ENCODE data around the gene MSANTD4.
A peak's percentile ranks its signal among the peaks of the same experiment; 100 is the strongest.
"Not testable (repeated sequence)": the region's sequence is repeated elsewhere in the genome, so short reads cannot be mapped to it uniquely, and the experiment has no call there.

MSANTD4 gene

DNA sequence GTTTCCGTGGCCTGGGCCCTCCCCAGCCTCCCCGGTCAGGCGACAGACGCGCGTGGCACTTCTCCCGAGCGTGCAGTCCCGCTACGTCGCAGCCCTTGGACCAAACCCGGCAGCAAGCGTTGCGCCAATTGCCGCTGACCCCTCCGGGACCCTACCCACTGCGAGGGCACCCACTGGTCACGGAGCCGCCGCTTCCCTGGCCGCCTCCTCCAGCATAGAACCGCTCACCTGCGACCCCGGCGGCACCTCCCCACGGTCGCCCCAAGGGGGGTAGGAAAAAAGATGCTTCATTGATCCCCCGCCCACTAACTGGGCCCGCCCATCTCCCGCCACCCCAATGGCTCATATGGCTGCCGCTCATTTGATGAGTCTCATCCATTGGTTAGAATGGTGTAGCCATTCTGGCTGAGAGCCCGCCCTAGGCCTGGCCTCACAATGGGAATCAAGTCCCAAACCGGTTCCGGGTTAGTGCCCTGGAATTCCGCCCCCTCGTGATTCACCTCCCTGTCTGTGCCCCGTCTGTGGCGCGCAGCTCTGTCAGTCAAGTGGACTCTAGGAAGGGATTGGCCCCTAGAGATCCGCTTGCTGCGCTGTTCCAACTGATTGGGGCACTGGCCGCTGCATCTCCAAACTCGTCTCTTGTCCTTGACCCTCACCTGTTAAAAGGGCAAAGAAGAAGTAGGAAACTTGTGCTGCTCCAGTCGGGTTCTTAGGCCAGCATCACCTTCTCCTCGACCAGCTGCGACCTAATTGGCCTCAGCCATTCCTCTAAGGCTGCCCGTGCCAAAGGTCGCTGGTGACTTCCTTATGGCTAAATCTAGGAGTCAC is at the start of gene MSANTD4:
TSS of gene MSANTD4 (minus strand) at position 274 of the 828 bp plus-strand sequence. CDS start 11,323 bp downstream, outside the sequence.
- ATAC-seq, result peak; percentile 97 to 98

DNA sequence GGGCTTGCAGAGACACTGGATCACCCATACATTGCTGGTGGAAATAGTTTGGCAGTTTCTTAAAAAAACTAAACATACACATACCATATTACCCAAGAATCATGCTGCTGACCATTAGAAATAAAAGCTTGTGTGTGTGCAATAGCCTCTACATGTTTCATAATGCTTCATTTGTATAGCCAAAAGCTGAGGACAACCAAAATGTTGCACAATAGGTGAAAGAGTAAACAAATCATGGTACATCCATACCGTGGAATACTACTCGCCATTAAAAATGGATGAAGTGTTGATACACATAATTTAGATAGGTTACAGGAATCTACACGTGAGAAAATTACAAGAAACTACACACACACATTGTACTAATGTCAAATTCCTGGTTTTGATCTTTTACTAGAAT is 48.6 kb upstream of the MSANTD4 start:
- ATAC-seq, result no peak

- ATAC-seq, result peak; percentile 51 to 64
Observed at GRCh38 chr11:106063009-106063408, 41.0 kb upstream of the MSANTD4 start.

- ATAC-seq, result no peak
Observed at GRCh38 chr11:106061954-106062949, 40.2 kb upstream of the MSANTD4 start.

DNA sequence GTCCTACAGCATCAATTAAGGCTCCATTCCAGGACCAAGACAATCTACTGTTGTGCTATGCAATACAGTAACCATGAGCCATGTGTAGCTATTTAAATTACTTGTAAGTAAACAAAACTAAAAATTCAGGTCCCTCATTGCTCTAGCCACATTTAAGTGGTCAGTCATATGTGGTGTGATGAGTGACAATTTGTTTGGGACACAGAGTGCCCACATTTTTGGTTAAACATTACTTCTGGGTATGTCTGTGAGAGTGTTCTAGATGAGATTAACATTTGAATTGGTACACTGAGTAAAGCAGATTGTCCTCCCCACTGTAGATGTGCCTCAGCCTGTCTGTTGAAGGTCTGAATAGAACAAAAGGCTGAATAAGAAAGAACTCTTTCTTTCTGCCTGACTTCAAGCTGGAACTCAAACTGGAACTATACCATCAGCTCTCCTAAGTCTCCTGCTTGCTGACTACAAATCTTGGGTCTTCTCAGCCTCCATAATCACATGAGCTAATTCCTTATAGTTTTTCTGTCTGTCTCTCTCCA is 39.3 kb upstream of the MSANTD4 start:
- ATAC-seq, result no peak

DNA sequence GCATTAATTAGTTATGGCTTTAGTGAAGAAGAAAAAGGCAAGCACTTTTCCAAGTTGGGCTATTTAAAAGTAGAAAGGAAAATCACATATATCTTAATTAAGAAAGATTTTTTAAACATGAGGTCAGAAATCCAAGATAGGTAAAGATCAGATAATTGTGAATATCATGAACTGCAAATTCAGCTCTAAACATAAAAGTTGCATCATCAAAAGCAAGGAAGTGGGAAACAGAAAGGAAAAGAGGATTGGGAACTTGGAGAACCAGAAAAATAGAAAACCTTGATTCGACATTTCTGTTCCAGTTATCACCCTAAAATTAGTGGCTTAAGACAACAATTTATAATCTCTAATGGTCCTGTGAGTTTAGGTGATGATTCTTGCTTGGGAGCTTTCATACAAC is 37.6 kb upstream of the MSANTD4 start:
- ATAC-seq, result no peak

DNA sequence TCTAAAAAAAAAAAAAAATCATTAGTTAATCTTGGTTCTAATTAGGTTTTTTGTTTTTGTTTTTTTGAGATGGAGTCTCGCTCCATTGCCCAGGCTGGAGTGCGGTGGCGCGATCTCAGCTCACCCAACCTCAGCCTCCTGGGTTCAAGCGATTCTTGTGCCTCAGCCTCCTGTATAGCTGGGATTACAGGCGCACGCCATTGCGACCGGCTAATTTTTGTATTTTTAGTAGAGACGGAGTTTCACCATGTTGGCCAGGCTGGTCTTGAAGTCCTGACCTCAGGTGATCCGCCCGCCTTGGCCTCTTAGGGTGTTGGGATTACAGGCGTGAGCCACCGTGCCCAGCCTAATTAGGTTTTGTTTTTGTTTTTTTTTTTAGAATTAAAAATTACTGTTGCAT is 36.3 kb upstream of the MSANTD4 start:
- ATAC-seq, result not testable (repeated sequence)

DNA sequence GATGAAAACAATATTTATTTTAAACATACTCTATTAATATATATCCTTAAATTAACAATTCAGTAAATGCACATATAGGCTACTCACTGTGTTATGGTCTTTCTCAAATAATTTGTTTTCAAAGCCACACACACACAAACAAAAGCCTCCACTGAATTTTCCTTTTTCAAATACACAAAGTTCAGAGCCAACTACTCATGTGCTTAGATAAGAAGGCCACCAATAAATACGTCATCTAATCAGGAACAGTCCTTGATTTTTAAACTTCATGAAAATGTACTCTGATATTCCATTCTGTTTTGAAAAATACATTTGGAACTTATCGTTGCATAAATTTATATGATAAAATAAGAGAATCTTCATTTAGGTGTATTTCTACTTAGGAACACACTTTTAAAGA is 29.1 kb upstream of the MSANTD4 start:
- no peak for ATAC-seq

GRCh38 chr11:106049727-106050476 is 27.9 kb upstream of the MSANTD4 start:
- no peak for ATAC-seq

GRCh38 chr11:106047631-106048030 is 25.6 kb upstream of the MSANTD4 start:
- ATAC-seq, result no peak

GRCh38 chr11:106043540-106043939 is 21.5 kb upstream of the MSANTD4 start:
- no peak for ATAC-seq

GRCh38 chr11:106032861-106033260 is 10.8 kb upstream of the MSANTD4 start:
- ATAC-seq, result no peak

- no peak for ATAC-seq
Observed at GRCh38 chr11:106031936-106032335, 9.9 kb upstream of the MSANTD4 start.

DNA sequence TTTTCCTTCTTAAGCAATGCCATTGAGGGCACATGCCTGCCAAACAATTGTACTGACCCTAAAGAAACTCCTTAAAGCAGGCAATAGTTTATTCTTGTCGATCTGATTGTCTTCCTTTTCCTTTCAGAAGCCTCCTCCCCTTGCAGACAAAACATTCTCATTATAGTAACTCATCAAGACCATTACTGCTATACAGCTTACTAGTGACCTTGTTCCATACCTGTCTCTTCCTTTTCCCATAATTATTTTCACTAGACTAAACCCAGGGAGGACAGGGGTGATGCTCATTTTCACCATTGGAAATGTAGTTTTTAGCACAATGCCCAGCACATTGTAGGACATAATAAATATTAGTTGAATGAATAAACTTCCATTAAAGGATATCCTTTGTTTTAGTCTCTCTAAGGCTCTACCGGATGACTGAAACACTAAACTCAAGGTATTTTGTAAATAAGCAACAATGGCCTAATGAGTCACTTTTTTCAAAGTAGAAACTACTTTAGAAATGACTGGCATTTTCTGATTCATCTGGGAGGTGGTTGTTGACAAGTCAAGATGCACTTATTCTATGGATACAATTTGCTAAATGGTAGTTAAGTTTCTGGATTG is 9.3 kb upstream of the MSANTD4 start:
- ATAC-seq, result peak in 1 of 2 donors; percentile 45

GRCh38 chr11:106030609-106031008 is 8.6 kb upstream of the MSANTD4 start:
- no peak for ATAC-seq

- no peak for ATAC-seq
Observed at GRCh38 chr11:106022795-106023275, 795 bp upstream of the MSANTD4 start.

- no peak for ATAC-seq
Observed at GRCh38 chr11:106021181-106021966, 666 bp downstream of the MSANTD4 start.

DNA sequence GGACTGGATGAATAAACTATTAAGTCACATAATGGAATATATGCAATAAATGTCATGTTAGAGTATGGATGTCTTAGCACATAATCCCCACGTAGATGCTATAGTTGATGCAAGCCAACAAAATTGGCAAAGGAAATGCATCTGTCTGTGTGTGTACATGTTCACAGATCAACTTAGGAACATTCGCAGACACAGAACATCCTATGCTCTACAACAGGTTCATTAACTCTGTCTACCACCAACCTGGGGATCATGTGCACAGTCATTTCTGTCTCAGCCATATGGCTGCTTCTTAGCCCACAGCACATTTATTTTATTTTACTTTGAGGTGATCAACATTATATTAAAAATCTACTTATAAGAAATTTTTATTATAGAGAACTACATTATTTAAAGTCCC is 4.9 kb downstream of the MSANTD4 start:
- no peak for ATAC-seq

GRCh38 chr11:106015066-106015465 is 7.0 kb downstream of the MSANTD4 start:
- no peak for ATAC-seq

DNA sequence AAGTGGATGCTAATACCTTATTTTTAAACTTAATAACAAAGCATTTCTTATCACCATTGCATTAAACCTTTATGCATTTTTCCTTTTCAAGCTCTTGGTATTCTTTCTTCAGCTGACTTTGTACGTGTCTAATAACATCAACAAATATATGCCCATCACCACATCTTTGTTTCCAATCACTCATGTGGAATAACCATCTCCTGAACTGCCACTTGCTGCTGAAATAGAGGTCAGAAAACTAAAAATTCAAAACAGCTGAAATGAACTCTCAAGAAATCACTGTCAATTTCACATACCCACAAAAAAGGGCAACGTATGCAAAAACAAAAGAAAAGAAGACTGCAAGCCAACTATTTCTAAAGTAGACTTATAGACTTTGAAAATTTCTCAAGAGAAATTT is 7.4 kb downstream of the MSANTD4 start:
- ATAC-seq, result no peak

- no peak for ATAC-seq
Observed at GRCh38 chr11:106014035-106014434, 8.0 kb downstream of the MSANTD4 start.

All from activated CD4-positive, CD25-positive, alpha-beta regulatory T cell treated with anti-CD3 and anti-CD28 coated beads, Interleukin-2, amount 50 U/mL, for 24 hours (primary cell).